ENCODE data around the gene MBP. TPM values are rescaled to one million over a fixed set of nuclear protein-coding genes. Genes with fewer than 3 reads are reported as not detected.

Gene MBP
- total RNA-seq, 1 donor, result 25.8 TPM

- TF ChIP-seq, protein P1, sequence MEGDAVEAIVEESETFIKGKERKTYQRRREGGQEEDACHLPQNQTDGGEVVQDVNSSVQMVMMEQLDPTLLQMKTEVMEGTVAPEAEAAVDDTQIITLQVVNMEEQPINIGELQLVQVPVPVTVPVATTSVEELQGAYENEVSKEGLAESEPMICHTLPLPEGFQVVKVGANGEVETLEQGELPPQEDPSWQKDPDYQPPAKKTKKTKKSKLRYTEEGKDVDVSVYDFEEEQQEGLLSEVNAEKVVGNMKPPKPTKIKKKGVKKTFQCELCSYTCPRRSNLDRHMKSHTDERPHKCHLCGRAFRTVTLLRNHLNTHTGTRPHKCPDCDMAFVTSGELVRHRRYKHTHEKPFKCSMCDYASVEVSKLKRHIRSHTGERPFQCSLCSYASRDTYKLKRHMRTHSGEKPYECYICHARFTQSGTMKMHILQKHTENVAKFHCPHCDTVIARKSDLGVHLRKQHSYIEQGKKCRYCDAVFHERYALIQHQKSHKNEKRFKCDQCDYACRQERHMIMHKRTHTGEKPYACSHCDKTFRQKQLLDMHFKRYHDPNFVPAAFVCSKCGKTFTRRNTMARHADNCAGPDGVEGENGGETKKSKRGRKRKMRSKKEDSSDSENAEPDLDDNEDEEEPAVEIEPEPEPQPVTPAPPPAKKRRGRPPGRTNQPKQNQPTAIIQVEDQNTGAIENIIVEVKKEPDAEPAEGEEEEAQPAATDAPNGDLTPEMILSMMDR (IDR thresholded peaks at IDR 0.05; ENCODE audit: insufficient read depth, low read length), result no peak
- no peak overlapping the region for H3K4me3 ChIP-seq (ENCODE audit: low read depth, low read length)
- DNase-seq (ENCODE audit: low read depth), result no peak
Measured at GRCh38 chr18:76997951-76998808, 134.4 kb downstream of the MBP start.

DNA sequence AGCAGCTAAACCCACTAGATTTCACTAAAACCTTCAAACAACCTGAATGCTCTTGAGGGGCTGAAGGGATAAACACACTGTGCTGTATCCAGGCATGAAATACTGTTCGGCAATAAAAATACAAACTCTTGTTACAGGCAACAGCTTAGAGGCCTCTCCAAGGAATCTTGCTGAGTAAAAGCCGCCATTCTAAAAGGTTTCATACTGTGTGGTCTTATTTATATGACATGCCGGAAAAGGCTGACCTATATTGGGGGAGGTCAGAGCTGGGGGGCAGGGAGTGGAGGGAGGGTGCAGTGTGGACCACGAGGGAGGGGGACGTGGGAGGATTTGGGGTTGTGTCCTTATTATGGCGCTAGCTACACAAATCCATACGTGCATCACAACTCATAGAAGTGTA is 136.2 kb downstream of the MBP start:
- TF ChIP-seq, protein P1 (IDR thresholded peaks at IDR 0.05; ENCODE audit: insufficient read depth, low read length), result no peak
- no peak for DNase-seq (ENCODE audit: low read depth)
- no peak overlapping the region for H3K4me3 ChIP-seq (ENCODE audit: low read depth, low read length)

GRCh38 chr18:76995896-76996295 is 136.7 kb downstream of the MBP start:
- no peak for DNase-seq (ENCODE audit: low read depth)

DNA sequence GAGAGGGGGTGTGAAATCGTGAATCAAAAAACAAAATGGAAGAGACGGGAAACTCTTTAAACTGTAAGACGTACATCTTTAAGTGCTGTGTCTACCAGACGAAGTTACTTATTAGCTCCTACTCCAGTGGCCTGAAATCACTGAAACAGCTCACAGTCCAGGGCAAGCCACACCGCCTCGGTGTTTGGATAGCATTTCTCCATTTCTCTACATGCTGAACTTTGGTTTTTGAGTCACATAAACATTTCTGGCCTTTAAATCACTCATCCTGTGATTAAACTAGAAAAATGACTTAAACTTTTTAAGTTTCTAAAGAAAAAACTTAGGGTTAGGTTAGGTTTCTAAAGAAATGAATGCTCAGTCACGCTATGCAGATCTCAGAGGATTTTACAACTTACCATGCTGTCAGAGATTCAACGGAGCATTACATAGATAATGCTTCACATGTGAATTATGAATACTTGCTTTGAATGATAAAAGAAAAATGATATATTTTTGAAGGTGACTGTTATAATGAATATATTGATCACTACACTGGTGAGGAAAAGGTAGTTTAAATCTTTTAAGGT is 138.4 kb downstream of the MBP start:
- H3K4me3 ChIP-seq (ENCODE audit: low read depth, low read length), result no peak overlapping the region
- no peak for DNase-seq (ENCODE audit: low read depth)
- TF ChIP-seq, protein P1 (IDR thresholded peaks at IDR 0.05; ENCODE audit: insufficient read depth, low read length), result no peak

More at GRCh38 chr18:76995896-76996295, 136.7 kb downstream of the MBP start:
- TF ChIP-seq, protein P1 (IDR thresholded peaks at IDR 0.05; ENCODE audit: insufficient read depth, low read length), result no peak
- H3K4me3 ChIP-seq (ENCODE audit: low read depth, low read length), result no peak overlapping the region

GRCh38 chr18:76993573-76993972 is 139.0 kb downstream of the MBP start:
- TF ChIP-seq, protein P1 (IDR thresholded peaks at IDR 0.05; ENCODE audit: insufficient read depth, low read length), result no peak
- DNase-seq (ENCODE audit: low read depth), result no peak

GRCh38 chr18:76993085-76993382 is 139.5 kb downstream of the MBP start:
- H3K4me3 ChIP-seq (ENCODE audit: low read depth, low read length), result no peak overlapping the region
- TF ChIP-seq, protein P1 (IDR thresholded peaks at IDR 0.05; ENCODE audit: insufficient read depth, low read length), result no peak
- DNase-seq (ENCODE audit: low read depth), result no peak

More at GRCh38 chr18:76993573-76993972, 139.0 kb downstream of the MBP start:
- no peak overlapping the region for H3K4me3 ChIP-seq (ENCODE audit: low read depth, low read length)

All from fibroblast of the aortic adventitia (primary cell).